GM19468 (cell line): ENCODE measurements around the gene WDR88.
"Not testable (repeated sequence)": the region's sequence is repeated elsewhere in the genome, so short reads cannot be mapped to it uniquely, and the experiment has no call there.

Experiments
- ATAC-seq: cut with Tn5 transposase; IDR thresholded peaks from one replicate; pipeline ENCODE4 v1.9.1; 2021; ENCODE audit warnings: mild to moderate bottlenecking, moderate library complexity, moderate number of reproducible peaks; ENCODE audit not compliant: unreplicated experiment; ENCODE audit errors: extremely low read depth

The WDR88 gene

GRCh38 chr19:33208371-33208895, 76.5 kb downstream of the WDR88 start:
- ATAC-seq, result no peak

- no peak for ATAC-seq
Measured at GRCh38 chr19:33208904-33209849, 77.3 kb downstream of the WDR88 start.

- ATAC-seq, result not testable (repeated sequence)
Measured at GRCh38 chr19:33209850-33210230, 77.9 kb downstream of the WDR88 start.

DNA sequence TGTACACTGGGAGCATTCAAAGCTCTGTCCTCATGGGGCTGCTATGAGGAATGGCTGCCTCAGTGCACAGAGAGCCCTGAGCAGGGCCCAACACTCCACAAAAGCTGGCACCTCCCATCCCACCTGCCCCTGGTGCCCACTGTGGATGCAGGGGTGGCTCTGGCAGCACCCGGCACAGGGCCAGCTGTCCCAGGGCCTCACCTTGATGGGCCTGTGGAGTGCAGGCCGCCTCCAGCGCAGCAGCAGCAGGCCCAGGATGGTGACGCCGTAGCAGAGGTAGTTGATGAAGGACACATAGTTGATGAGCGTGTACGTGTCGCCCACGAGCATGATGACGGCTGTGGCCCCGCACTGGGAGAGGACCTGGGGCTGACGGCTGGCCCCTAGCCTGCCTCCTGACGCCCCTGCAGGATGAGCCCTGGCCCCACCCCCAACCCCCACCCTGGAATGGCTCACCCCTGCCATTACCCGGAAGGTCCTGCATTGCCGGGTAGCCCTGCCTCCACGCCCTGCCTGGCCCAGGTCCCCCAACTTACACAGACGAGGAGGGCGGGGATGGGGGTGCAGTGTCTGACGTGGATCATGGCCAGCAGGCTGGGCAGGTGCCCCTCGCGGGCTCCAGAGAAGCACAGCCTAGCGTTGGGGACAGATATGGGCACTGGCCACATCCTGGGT, 78.5 kb downstream of the WDR88 start:
- no peak for ATAC-seq

GRCh38 chr19:33211794-33212435, 80.0 kb downstream of the WDR88 start:
- no peak for ATAC-seq

- ATAC-seq, result no peak
Measured at GRCh38 chr19:33212436-33213172, 80.7 kb downstream of the WDR88 start.

GRCh38 chr19:33214596-33214995, 82.7 kb downstream of the WDR88 start:
- no peak for ATAC-seq

- ATAC-seq, result no peak
Measured at GRCh38 chr19:33215438-33216197, 83.7 kb downstream of the WDR88 start.

- no peak for ATAC-seq
Measured at GRCh38 chr19:33216198-33216830, 84.4 kb downstream of the WDR88 start.

DNA sequence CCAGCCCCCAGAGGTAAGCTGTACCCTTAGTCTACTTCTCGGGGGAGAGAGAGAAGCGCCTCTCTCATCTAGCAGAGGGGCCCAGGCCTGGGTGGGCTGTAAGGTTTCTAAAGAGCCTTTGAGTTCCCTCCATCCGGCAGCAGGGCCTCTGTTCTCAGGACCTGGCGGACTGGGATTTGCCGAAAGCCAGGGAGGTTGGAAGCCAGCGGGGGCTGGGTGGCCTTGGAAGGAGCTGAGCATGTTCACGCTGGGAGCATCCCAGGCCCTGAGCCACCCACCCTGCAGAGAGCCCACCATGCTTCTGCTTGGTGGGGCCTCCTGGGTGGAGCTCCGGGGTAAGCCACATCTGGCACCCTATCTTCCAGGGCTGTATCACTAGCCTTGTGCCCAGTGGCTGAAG, 86.0 kb downstream of the WDR88 start:
- no peak for ATAC-seq

- ATAC-seq, result no peak
Measured at GRCh38 chr19:33219261-33219815, 87.4 kb downstream of the WDR88 start.

DNA sequence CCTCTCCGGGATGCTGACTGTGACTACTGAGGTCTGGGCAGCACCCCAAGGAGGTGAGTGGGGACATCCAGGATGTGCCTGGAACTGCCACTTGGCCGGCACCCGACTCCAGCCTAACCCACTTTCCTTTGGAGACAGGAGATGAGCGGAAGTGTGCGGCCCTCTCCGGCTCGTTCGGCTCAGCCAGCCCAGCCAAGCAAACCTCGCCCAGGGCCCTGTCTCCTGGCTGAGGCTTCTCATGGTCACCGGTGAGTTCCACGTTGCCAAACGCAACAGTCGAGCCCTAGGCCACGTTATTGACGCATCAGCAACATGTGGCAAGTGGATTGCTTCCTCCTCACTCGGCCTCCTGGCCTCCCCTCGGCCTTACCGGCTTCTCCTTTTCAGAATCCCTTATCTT, 88.2 kb downstream of the WDR88 start:
- no peak for ATAC-seq

GRCh38 chr19:33220735-33221134, 88.8 kb downstream of the WDR88 start:
- ATAC-seq, result no peak

DNA sequence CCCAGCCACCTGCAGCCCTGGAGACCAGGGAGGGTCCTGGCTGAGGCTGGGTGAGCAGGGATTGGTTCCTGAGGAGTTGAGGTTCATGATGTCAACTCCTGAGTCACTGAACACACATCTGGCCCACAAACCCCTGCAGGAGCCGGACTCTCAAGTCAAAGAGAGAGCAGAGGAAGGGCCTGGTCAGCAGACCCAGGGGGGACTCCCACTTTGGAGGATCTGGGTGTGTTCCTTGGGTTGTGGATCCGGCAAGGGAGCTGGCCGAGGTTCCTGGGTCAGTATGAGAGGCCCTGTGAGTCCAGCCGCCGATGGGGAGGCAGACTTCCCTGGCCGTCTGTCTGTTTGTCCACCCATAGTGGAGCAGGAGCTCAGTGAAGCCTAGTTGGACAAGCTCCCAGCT, 89.7 kb downstream of the WDR88 start:
- no peak for ATAC-seq

- not testable (repeated sequence) for ATAC-seq
Measured at GRCh38 chr19:33222255-33222654, 90.3 kb downstream of the WDR88 start.

GRCh38 chr19:33224694-33225457, 93.0 kb downstream of the WDR88 start:
- ATAC-seq, result no peak
